Measurements from ENCODE around the gene SDR42E1. TPM values are rescaled to one million over a fixed set of nuclear protein-coding genes. Genes with fewer than 3 reads are reported as not detected.

The SDR42E1 gene
- total and polyA plus RNA-seq, 4 donors, result 1.9 to 6.5 (median 3.3) TPM

GRCh38 chr16:82004601-82005000 lies 6.7 kb downstream of the SDR42E1 start:
- DNase-seq (ENCODE audit: low spot score), result no peak
- H3K27ac ChIP-seq (ENCODE audit: low read depth in 1 of 2, low read length in 2 of 2), result no peak overlapping the region
- H3K4me3 ChIP-seq (ENCODE audit: low read depth in 1 of 3, low read length in 3 of 3), result no peak overlapping the region
- TF ChIP-seq TAF1 (conservative IDR thresholded peaks at IDR 0.05) (no peak), CTCF (IDR thresholded peaks at IDR 0.05; ENCODE audit: low read depth, low read length, missing input control) (no peak), RXRA (IDR thresholded peaks at IDR 0.05) (no peak), RAD21 (IDR thresholded peaks at IDR 0.05) (no peak), YY1 (IDR thresholded peaks at IDR 0.05) (no peak), JUND (IDR thresholded peaks at IDR 0.05) (no peak), REST (IDR thresholded peaks at IDR 0.05) (no peak), FOXA1 (IDR thresholded peaks at IDR 0.05) (no peak), HNF4G (IDR thresholded peaks at IDR 0.05) (no peak), EGR1 (IDR thresholded peaks at IDR 0.05; ENCODE audit: low read depth in 2 of 2) (no peak), ATF3 (IDR thresholded peaks at IDR 0.05) (no peak), NR2F2 (IDR thresholded peaks at IDR 0.05) (no peak), ZBTB33 (IDR thresholded peaks at IDR 0.05) (no peak), MAX (IDR thresholded peaks at IDR 0.05) (no peak)
- 92% methylated on average over 5 of the region's 5 CpGs for WGBS
- no peaks in the 10 kb centered on the region for H3K27me3 ChIP-seq (ENCODE audit: control insufficient read depth in 4 of 4, insufficient read depth in 4 of 4, low read length in 3 of 4)
- H3K36me3 ChIP-seq (ENCODE audit: control insufficient read depth in 4 of 4, insufficient read depth in 3 of 4, low read depth in 1 of 4, low read length in 3 of 4), result peaks cover 0 to 11% (median 5%) of the 10 kb centered on the region in 4 donors
- no peaks in the 10 kb centered on the region for H3K4me1 ChIP-seq (ENCODE audit: control insufficient read depth in 4 of 4, insufficient read depth in 4 of 4, low read length in 3 of 4)
- no peak overlapping the region for H3K9ac ChIP-seq (ENCODE audit: low read depth in 1 of 2, low read length in 2 of 2)
- H3K9me3 ChIP-seq (ENCODE audit: control insufficient read depth in 4 of 4, low read length in 3 of 4), result peaks cover 0 to 6% (median 0%) of the 10 kb centered on the region in 4 donors

- Histone ChIP-seq H3K27ac (ENCODE audit: low read depth in 1 of 2, low read length in 2 of 2) (no peak overlapping the region), H3K4me3 (ENCODE audit: low read depth in 1 of 3, low read length in 3 of 3) (no peak overlapping the region), H3K4me1 (ENCODE audit: control insufficient read depth in 4 of 4, insufficient read depth in 4 of 4, low read length in 3 of 4) (no peaks in the 10 kb centered on the region), H3K36me3 (ENCODE audit: control insufficient read depth in 4 of 4, insufficient read depth in 3 of 4, low read depth in 1 of 4, low read length in 3 of 4) (peaks cover 0 to 23% (median 12%) of the 10 kb centered on the region in 4 donors), H3K9me3 (ENCODE audit: control insufficient read depth in 4 of 4, low read length in 3 of 4) (no peaks in the 10 kb centered on the region), H3K9ac (ENCODE audit: low read depth in 1 of 2, low read length in 2 of 2) (no peak overlapping the region), H3K27me3 (ENCODE audit: control insufficient read depth in 4 of 4, insufficient read depth in 4 of 4, low read length in 3 of 4) (no peaks in the 10 kb centered on the region)
- 92% methylated on average over 3 of the region's 3 CpGs for WGBS
- no peak for DNase-seq (ENCODE audit: low spot score)
- no peak for TF ChIP-seq MAX (IDR thresholded peaks at IDR 0.05)
- TF ChIP-seq RAD21 (IDR thresholded peaks at IDR 0.05), result no peak
- TF ChIP-seq CTCF (IDR thresholded peaks at IDR 0.05; ENCODE audit: low read depth, low read length, missing input control), result no peak
- no peak for TF ChIP-seq SP1 (IDR thresholded peaks at IDR 0.05)
- TF ChIP-seq FOXA1 (IDR thresholded peaks at IDR 0.05), result no peak
- no peak for TF ChIP-seq JUND (IDR thresholded peaks at IDR 0.05)
- no peak for TF ChIP-seq NR2F2 (IDR thresholded peaks at IDR 0.05)
- no peak for TF ChIP-seq EGR1 (IDR thresholded peaks at IDR 0.05; ENCODE audit: low read depth in 2 of 2)
- TF ChIP-seq TAF1 (conservative IDR thresholded peaks at IDR 0.05), result no peak
- no peak for TF ChIP-seq FOXA2 (IDR thresholded peaks at IDR 0.05)
- no peak for TF ChIP-seq YY1 (IDR thresholded peaks at IDR 0.05)
- no peak for TF ChIP-seq GABPA (IDR thresholded peaks at IDR 0.05 in 1 of 2, conservative IDR thresholded peaks at IDR 0.05 in 1 of 2)
- no peak for TF ChIP-seq REST (IDR thresholded peaks at IDR 0.05)
Measured at GRCh38 chr16:82002831-82003230, 8.4 kb downstream of the SDR42E1 start.
